Skeletal muscle satellite cell (primary cell): ENCODE measurements around the gene CEP89.

Source experiments
- H3K27me3 ChIP-seq: 2 replicates; pipeline ENCODE4 v1.7.0; 2013; ENCODE audit warnings: low read length; ENCODE audit not compliant: control insufficient read depth, insufficient read depth
- H3K36me3 ChIP-seq: 2 replicates; pipeline ENCODE4 v1.7.0; 2013; ENCODE audit warnings: mild to moderate bottlenecking, control low read depth, low read length; ENCODE audit not compliant: insufficient read depth
- H3K4me1 ChIP-seq: 2 replicates; pipeline ENCODE4 v1.7.0; 2013; ENCODE audit warnings: low read length; ENCODE audit not compliant: control insufficient read depth, insufficient read depth
- H3K4me2 ChIP-seq: 2 replicates; pipeline ENCODE4 v1.7.0; 2013; ENCODE audit warnings: mild to moderate bottlenecking, low read length
- H3K4me3 ChIP-seq: 2 replicates; pipeline ENCODE4 v1.7.0; 2013; ENCODE audit warnings: low read length
- H3K9ac ChIP-seq: 2 replicates; pipeline ENCODE4 v1.7.0; 2013; ENCODE audit warnings: mild to moderate bottlenecking, low read depth, low read length, moderate library complexity
- H3K9me3 ChIP-seq: replicated peaks from 2 replicates; pipeline ENCODE4 v1.7.0; 2013; ENCODE audit warnings: mild to moderate bottlenecking, control low read depth, low read length

The CEP89 gene

DNA sequence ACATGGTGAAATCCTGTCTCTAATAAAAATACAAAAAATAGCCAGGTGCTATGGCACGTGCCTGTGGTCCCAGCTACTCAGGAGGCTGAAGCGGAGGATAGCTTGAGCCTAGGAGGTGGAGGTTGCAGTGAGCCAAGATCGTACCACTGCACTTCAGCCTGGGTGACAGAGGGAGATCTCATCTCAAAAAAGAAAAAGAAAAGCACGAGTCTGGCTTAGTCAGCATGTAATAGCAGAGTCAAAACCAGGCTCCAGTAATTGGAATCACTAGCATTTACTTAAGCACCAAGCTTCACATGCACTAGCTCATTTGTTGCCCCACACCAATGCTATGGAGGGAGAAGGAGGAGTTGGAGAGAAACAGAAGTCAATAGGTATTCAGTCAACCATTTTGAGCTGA lies 60.3 kb downstream of the CEP89 start:
- H3K4me2 ChIP-seq = no peak overlapping the region
- no peak overlapping the region for H3K4me3 ChIP-seq
- no peaks in the 10 kb centered on the region for H3K27me3 ChIP-seq
- H3K4me1 ChIP-seq = no peaks in the 10 kb centered on the region
- no peaks in the 10 kb centered on the region for H3K9me3 ChIP-seq
- peaks cover 28% of the 10 kb centered on the region for H3K36me3 ChIP-seq
- no peak overlapping the region for H3K9ac ChIP-seq

DNA sequence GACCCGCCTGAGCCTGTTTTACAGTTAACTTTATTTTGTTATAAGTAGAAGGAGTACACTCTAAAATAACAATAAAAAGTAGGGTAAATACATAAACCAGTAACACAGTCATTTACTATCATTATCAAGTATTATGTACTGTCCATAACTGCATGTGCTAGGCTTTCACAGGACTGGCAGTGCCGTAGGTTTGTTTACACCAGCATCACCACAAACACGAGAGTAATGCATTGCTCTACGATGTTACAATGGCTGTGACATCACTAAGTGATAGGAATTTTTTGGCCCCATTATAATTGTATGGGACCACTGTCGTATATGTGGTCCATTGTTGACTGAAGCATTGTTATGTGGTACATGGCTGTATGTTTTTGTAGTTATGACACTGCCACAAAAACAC lies 60.9 kb downstream of the CEP89 start:
- H3K4me2 ChIP-seq = no peak overlapping the region
- H3K4me1 ChIP-seq = no peaks in the 10 kb centered on the region
- no peaks in the 10 kb centered on the region for H3K27me3 ChIP-seq
- H3K9me3 ChIP-seq = no peaks in the 10 kb centered on the region
- H3K4me3 ChIP-seq = no peak overlapping the region
- H3K36me3 ChIP-seq = peaks cover 28% of the 10 kb centered on the region
- no peak overlapping the region for H3K9ac ChIP-seq

DNA sequence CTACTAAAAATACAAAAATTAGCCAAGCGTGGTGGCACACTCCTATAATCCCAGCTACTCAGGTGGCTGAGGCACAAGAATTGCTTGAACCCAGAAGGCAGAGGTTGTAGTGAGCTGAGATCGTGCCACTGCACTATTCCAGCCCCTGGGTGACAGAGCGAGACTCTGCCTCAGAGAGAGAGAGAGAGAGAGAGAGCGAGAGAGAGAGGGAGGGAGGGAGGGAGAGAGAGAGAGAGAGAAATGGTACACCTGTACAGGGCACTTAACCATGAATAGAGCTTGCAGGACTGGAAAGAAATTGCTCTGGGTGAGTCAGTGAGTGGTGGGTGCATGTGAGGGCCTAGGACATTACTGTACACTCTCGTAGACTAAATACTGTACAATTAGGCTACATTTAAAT lies 61.7 kb downstream of the CEP89 start:
- H3K36me3 ChIP-seq = peaks cover 25% of the 10 kb centered on the region
- H3K4me2 ChIP-seq = no peak overlapping the region

DNA sequence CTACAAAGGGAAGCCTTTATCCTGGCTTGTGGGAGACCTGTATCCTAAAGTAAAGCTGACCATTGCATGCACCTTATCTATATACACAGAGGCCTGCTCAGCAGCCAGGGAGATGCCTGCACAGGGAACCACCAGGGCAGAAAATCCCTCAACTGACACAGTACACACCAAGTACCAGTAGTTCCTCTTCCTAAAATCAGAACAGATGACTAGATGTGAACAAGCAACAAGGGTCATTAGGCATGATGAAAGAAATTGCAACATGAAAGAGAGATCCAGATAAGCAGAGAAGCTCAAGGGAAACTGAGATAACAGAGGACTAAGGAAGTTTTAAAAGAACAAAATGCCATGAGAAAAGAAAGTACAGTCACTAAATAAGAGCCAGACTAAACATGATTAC lies 62.5 kb downstream of the CEP89 start:
- Histone ChIP-seq H3K9ac (no peak overlapping the region), H3K27me3 (no peaks in the 10 kb centered on the region), H3K4me2 (no peak overlapping the region), H3K4me3 (no peak overlapping the region), H3K36me3 (peaks cover 21% of the 10 kb centered on the region), H3K4me1 (no peaks in the 10 kb centered on the region), H3K9me3 (no peaks in the 10 kb centered on the region)

More for the DNA sequence above, 61.7 kb downstream of the CEP89 start:
- H3K9ac ChIP-seq = no peak overlapping the region
- H3K27me3 ChIP-seq = no peaks in the 10 kb centered on the region
- H3K9me3 ChIP-seq = no peaks in the 10 kb centered on the region
- no peak overlapping the region for H3K4me3 ChIP-seq
- no peaks in the 10 kb centered on the region for H3K4me1 ChIP-seq

DNA sequence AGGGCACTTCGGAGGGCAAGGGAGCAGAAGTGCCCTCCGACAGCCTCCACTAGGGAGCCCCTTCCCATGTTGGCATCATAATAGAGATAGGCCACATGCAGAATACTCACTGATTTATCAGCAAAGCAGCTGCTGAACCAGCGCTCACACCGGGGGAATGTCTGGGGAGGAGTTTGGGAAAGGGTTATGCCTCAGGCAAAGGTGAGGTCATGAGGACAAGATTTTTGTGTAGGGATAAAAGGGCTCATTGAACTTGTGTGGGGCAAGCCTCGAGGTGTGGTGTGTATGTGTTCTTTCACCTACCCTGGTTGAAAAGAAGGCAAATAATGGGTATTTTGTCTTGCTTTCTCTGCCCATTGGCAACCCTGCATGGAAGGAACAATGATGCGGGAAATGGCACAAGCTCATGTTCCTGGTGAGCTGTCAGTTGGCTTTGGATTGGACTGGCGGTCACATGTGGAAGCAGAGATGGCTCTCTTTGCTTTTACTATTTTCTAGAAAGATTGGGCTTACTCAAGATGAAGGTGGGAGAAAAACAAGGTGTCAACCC lies 63.0 kb downstream of the CEP89 start:
- Histone ChIP-seq H3K9ac (no peak overlapping the region), H3K4me3 (no peak overlapping the region), H3K4me2 (no peak overlapping the region), H3K27me3 (no peaks in the 10 kb centered on the region), H3K36me3 (peaks cover 21% of the 10 kb centered on the region), H3K4me1 (no peaks in the 10 kb centered on the region), H3K9me3 (no peaks in the 10 kb centered on the region)

DNA sequence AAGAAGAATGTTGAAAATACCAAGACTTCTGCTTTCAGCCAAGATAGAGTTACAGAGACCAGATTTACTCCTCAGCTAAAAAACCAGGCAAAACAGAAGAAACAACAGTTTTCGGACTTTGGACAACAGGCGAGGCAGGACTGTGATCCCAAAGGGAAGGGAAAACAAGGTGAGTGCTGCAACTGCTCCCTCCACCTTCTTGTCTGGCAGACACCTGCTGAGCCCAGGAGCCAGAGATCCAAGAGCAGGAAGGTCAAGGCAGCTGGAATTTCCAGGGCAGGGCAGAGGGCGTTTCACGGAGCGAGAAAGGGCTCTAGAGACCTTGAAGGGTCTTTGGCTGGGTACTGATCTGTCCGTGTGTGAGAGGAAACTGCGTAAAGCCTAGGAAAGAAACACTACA lies 69.3 kb downstream of the CEP89 start:
- no peak overlapping the region for H3K4me2 ChIP-seq
- peaks cover 22% of the 10 kb centered on the region for H3K36me3 ChIP-seq

DNA sequence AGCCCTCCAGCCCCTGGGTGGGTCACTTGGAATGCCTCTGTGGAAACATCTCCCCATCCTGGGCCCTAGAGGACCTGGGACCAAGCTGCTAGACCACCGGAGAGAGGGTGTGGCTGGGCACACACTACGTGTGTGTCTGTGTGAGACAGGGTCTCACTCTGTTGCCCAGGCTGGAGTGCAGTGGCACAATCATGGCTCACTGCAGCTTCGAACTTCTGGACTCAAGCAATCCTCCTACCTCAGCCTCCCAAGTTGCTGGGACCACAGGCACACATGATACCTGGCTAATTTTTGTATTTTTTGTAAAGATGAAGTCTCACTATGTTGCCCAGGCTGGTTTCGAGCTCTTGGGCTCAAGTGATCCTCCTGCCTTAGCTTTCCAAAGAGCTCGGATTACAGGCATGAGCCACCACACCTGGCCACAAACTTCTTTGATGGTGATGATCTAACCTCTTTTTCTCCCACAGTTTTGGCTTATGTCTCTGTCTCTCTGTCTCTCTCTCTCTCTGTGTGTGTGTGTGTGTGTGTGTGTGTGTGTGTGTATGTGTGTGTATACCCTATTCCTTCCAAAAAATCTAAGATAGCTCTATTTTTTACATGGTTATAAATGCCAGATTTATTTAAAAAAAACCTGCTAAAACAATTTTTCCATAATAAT lies 70.1 kb downstream of the CEP89 start:
- Histone ChIP-seq H3K9me3 (no peaks in the 10 kb centered on the region), H3K36me3 (peaks cover 17% of the 10 kb centered on the region), H3K27me3 (no peaks in the 10 kb centered on the region), H3K9ac (no peak overlapping the region), H3K4me1 (no peaks in the 10 kb centered on the region), H3K4me3 (no peak overlapping the region), H3K4me2 (no peak overlapping the region)

More for the DNA sequence above, 69.3 kb downstream of the CEP89 start:
- no peaks in the 10 kb centered on the region for H3K27me3 ChIP-seq
- no peak overlapping the region for H3K9ac ChIP-seq
- no peaks in the 10 kb centered on the region for H3K4me1 ChIP-seq
- H3K9me3 ChIP-seq = no peaks in the 10 kb centered on the region
- no peak overlapping the region for H3K4me3 ChIP-seq

DNA sequence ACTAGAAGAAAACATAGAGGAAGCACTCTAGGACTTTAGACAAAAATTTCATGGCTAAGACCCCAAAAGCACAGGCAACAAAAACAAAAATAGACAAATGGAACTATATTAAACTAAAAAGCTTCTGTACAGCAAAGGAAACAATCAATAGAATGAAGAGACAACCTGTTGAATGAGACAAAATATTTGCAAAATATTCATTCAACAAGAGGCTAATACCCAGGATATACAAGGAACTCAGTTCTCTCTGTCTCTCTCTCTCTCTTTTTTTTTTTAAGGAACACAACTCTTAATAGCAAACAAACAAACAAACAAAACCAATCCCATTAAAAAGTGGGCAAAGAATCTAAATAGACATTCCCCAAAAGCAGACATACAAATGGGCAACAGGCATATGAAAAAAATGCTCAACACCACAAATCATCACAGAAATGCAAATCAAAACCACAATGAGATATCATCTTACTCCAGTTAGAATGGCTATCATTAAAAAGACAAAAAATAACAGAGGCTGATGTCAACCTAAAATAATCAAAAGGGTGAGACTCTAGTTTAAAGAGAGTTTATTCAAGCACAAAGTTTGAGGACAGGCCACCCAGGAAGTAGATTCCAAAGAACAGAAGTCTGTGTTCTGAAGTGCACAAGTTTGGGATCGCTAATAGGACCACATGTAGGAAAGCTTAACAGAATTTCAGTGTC lies 75.1 kb downstream of the CEP89 start:
- Histone ChIP-seq H3K9me3 (no peaks in the 10 kb centered on the region), H3K9ac (no peak overlapping the region), H3K36me3 (peaks cover 13% of the 10 kb centered on the region), H3K27me3 (no peaks in the 10 kb centered on the region), H3K4me1 (no peaks in the 10 kb centered on the region), H3K4me3 (no peak overlapping the region), H3K4me2 (no peak overlapping the region)

DNA sequence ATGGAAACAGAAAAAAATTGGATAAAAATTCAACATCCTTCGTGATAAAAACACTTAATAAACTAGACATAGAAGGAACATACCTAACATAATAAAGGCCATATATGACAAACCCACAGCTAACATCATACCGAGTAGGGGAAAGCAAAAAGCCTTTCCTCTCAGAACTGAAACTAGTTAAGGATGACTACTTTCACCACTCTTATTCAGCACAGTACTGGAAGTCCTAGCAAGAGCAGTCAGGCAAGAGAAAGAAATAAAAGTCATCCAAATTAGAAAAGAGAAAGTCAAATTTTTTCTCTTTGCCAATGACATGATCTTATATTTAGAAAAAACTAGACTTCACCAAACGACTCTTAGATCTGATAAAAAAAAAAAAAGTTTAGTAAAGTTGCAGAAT lies 76.4 kb downstream of the CEP89 start:
- no peaks in the 10 kb centered on the region for H3K4me1 ChIP-seq
- no peak overlapping the region for H3K4me3 ChIP-seq
- no peak overlapping the region for H3K9ac ChIP-seq
- H3K27me3 ChIP-seq = no peaks in the 10 kb centered on the region
- no peaks in the 10 kb centered on the region for H3K9me3 ChIP-seq
- H3K4me2 ChIP-seq = no peak overlapping the region
- H3K36me3 ChIP-seq = peaks cover 13% of the 10 kb centered on the region

DNA sequence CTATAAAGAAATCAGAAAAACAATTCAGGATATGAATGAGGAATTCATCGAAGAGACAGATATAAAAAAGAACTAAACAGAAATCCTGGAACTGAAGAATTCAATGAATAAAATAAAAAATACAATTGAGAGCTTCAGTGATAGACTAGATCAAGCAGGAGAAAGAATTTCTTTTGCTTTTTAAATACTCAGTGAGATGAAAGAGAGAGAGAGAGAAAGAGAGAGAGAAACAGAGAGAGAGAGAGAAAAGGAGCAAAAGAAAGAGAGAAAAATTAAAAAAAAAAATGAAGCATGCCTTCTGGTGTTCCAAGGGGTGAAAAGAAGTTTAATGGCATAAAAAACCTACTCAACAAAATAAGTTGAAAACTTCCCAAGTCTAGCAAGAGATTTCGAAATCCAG lies 80.1 kb downstream of the CEP89 start:
- no peaks in the 10 kb centered on the region for H3K36me3 ChIP-seq
- no peak overlapping the region for H3K4me2 ChIP-seq
- no peak overlapping the region for H3K4me3 ChIP-seq
- H3K9me3 ChIP-seq = no peaks in the 10 kb centered on the region
- no peak overlapping the region for H3K9ac ChIP-seq
- H3K27me3 ChIP-seq = no peaks in the 10 kb centered on the region
- H3K4me1 ChIP-seq = no peaks in the 10 kb centered on the region

DNA sequence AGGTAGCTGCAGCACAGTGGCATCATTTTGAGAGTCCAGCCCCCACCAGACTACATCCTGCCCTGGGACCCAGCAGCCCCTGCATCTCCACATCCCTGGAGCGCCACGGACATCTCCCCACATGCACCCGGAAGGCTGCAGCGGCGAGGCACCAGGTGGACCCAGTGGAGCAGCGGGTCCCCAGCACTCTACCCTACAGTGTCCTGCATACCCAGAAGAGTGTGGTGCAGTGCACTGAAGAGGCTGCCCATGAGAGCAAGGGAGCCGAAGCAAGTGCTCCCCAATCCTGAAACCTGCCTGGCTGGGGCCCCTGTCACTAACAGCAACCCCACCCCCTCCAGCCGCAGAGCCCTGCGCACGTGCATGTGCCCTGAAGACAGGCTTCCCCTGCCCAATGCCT lies 80.9 kb downstream of the CEP89 start:
- H3K4me2 ChIP-seq = no peak overlapping the region
- H3K9ac ChIP-seq = no peak overlapping the region
- no peaks in the 10 kb centered on the region for H3K4me1 ChIP-seq
- H3K27me3 ChIP-seq = no peaks in the 10 kb centered on the region
- no peaks in the 10 kb centered on the region for H3K36me3 ChIP-seq
- no peak overlapping the region for H3K4me3 ChIP-seq
- H3K9me3 ChIP-seq = no peaks in the 10 kb centered on the region

DNA sequence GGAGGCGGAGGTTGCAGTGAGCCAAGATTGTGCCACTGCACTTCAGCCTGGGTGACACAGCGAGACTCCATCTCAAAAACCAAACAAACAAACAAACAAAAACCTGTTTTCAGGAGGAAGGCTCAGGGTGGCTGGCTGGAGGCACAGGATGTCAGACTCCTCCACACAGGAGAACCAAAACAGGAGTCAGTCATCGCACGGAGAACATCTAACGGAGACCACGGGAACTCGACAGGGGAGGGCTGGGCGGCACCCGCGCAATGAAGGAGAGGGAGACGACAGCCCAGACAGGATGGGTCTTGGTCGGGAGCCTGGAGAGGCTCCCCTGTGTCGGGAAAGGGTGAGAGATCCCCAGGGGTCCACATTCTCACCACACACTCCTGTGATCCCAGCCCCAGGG lies 81.4 kb downstream of the CEP89 start:
- no peaks in the 10 kb centered on the region for H3K36me3 ChIP-seq
- H3K27me3 ChIP-seq = no peaks in the 10 kb centered on the region
- H3K4me3 ChIP-seq = no peak overlapping the region
- no peaks in the 10 kb centered on the region for H3K9me3 ChIP-seq
- H3K4me2 ChIP-seq = no peak overlapping the region
- no peaks in the 10 kb centered on the region for H3K4me1 ChIP-seq
- no peak overlapping the region for H3K9ac ChIP-seq
